HepG2 (cell line): Measurements from ENCODE around the gene BCL6. TPM values are rescaled to one million over a fixed set of nuclear protein-coding genes. Genes with fewer than 3 reads are reported as not detected.

Source experiments
- AKAP8 ChIP-seq: sonication (generic); formaldehyde crosslinking; IDR thresholded peaks from 2 replicates; pipeline ENCODE4 v1.5.1; 2020; ENCODE audit warnings: mild to moderate bottlenecking, missing genetic modification reagents
- CSRNP1 ChIP-seq: sonication (generic); formaldehyde crosslinking; IDR thresholded peaks from 2 replicates; pipeline ENCODE4 v1.8.1; 2023; ENCODE audit warnings: mild to moderate bottlenecking, missing genetic modification reagents
- GABPA ChIP-seq, 2 experiments: IDR thresholded peaks; 2 replicates each; pipeline ENCODE4 v1.6.1; 2011 to 2016; ENCODE audit warnings: low read depth in 2 of 2, low read length in 1 of 2, missing biosample characterization in 1 of 2, missing genetic modification characterization in 1 of 2
- GZF1 ChIP-seq: sonication (generic); formaldehyde crosslinking; IDR thresholded peaks from 2 replicates; pipeline ENCODE4 v1.5.1; 2020; ENCODE audit warnings: mild to moderate bottlenecking, missing genetic modification reagents
- KDM2A ChIP-seq: sonication (generic); formaldehyde crosslinking; IDR thresholded peaks from 2 replicates; pipeline ENCODE4 v1.4.0; 2020; ENCODE audit warnings: low read depth, missing genetic modification reagents, borderline replicate concordance
- KDM5A ChIP-seq: fragments of 200-600 bp; sonication (generic); IDR thresholded peaks from 2 replicates; pipeline ENCODE4 v1.7.0; 2018; ENCODE audit warnings: antibody characterized with exemption, mild to moderate bottlenecking, low read length, borderline replicate concordance
- PATZ1 ChIP-seq: sonication (generic); formaldehyde crosslinking; IDR thresholded peaks from 2 replicates; pipeline ENCODE4 v1.4.0; 2020; ENCODE audit warnings: missing genetic modification reagents
- PHF8 ChIP-seq: sonication (generic); formaldehyde crosslinking; IDR thresholded peaks from 2 replicates; pipeline ENCODE4 v1.5.0; 2020; ENCODE audit warnings: missing genetic modification reagents
- PPARG ChIP-seq: conservative IDR thresholded peaks from 2 replicates; pipeline ENCODE4 v1.6.1; 2016; ENCODE audit warnings: missing biosample characterization, missing genetic modification reagents
- RARA ChIP-seq: IDR thresholded peaks from 2 replicates; pipeline ENCODE4 v1.6.1; 2016; ENCODE audit warnings: missing genetic modification reagents, missing compliant biosample characterization
- SNAPC2 ChIP-seq: sonication (generic); formaldehyde crosslinking; IDR thresholded peaks from 2 replicates; pipeline ENCODE4 v1.8.1; 2022; ENCODE audit warnings: mild to moderate bottlenecking, missing genetic modification reagents
- TFDP2 ChIP-seq: sonication (generic); formaldehyde crosslinking; IDR thresholded peaks from 2 replicates; pipeline ENCODE4 v1.4.0; 2020; ENCODE audit warnings: missing genetic modification reagents
- THAP8 ChIP-seq: sonication (generic); formaldehyde crosslinking; IDR thresholded peaks from 2 replicates; pipeline ENCODE4 v1.5.1; 2020; ENCODE audit warnings: missing genetic modification reagents, mild to moderate bottlenecking, borderline replicate concordance
- UBTF ChIP-seq: sonication (generic); formaldehyde crosslinking; IDR thresholded peaks from 2 replicates; pipeline ENCODE4 v1.4.0; 2020; ENCODE audit warnings: mild to moderate bottlenecking, missing genetic modification reagents
- ZBTB21 ChIP-seq: sonication (generic); formaldehyde crosslinking; IDR thresholded peaks from 2 replicates; pipeline ENCODE4 v1.4.0; 2020; ENCODE audit warnings: missing genetic modification reagents
- ZNF235 ChIP-seq: sonication (generic); formaldehyde crosslinking; IDR thresholded peaks from 2 replicates; pipeline ENCODE4 v1.8.1; 2023; ENCODE audit warnings: mild to moderate bottlenecking, missing genetic modification reagents, borderline replicate concordance
- ZNF546 ChIP-seq: sonication (generic); formaldehyde crosslinking; conservative IDR thresholded peaks from 2 replicates; pipeline ENCODE4 v1.8.1; 2023; ENCODE audit warnings: mild to moderate bottlenecking, missing genetic modification reagents
- ZNF556 ChIP-seq: sonication (generic); formaldehyde crosslinking; IDR thresholded peaks from 2 replicates; pipeline ENCODE4 v1.4.0; 2020; ENCODE audit warnings: mild to moderate bottlenecking, missing genetic modification reagents, borderline replicate concordance
- ZNF615 ChIP-seq: sonication (generic); formaldehyde crosslinking; IDR thresholded peaks from 2 replicates; pipeline ENCODE4 v1.5.0; 2020; ENCODE audit warnings: mild to moderate bottlenecking, missing genetic modification reagents, borderline replicate concordance
- ZNF660 ChIP-seq: sonication (generic); formaldehyde crosslinking; IDR thresholded peaks from 2 replicates; pipeline ENCODE4 v1.5.1; 2020; ENCODE audit warnings: mild to moderate bottlenecking, low read depth, missing genetic modification reagents, borderline replicate concordance
- ZNF768 ChIP-seq: sonication (generic); formaldehyde crosslinking; IDR thresholded peaks from 2 replicates; pipeline ENCODE4 v1.4.0; 2020; ENCODE audit warnings: missing genetic modification reagents
- ZSCAN9 ChIP-seq: IDR thresholded peaks from 2 replicates; pipeline ENCODE4 v1.6.1; 2016; ENCODE audit warnings: borderline replicate concordance
- polyA plus RNA-seq, 8 experiments: library from polyadenylated mRNA; depleted of rRNA in 3 of 8; stranded (reverse) in 7 of 8; unstranded in 1 of 8; fragments of >200 nt; fragmentation: Illumina TruSeq in 4 of 8; extraction: Trizol in 4 of 8; gene quantifications; 2 replicates each; pipeline versions ENCODE4 v1.2.1 to v1.2.3, GENCODE V29; 2011 to 2016; ENCODE audit warnings: low read depth in 4 of 8, missing spikeins in 1 of 8, mixed read lengths in 1 of 8; ENCODE audit not compliant: insufficient read depth in 1 of 8
- total RNA-seq, 5 experiments: library from RNA; depleted of rRNA; stranded (reverse); fragments of >200 nt; fragmentation: Illumina TruSeq; extraction: Trizol; gene quantifications; 2 replicates each; pipeline ENCODE4 v1.2.3, GENCODE V29; 2016; ENCODE audit warnings: low read depth in 1 of 5

BCL6 gene
- total and polyA plus RNA-seq, 2 of the 13 experiments (the other 11 are each of a cell fraction or from before 2014, with no cell fraction given), result 21.2 to 53.7 TPM

- peak; percentile 32; the same call in 1 of the 2 replicates for TF ChIP-seq RARA (CRISPR knock-in tag)
- no peak for TF ChIP-seq THAP8
- 0 out of 2 replicates have a peak, but pooled peaks have one; percentile 47 for TF ChIP-seq PPARG (CRISPR knock-in tag)
- 0 out of 2 replicates have a peak, but pooled peaks have one; percentile 29 for TF ChIP-seq PHF8 (CRISPR knock-in tag)
- no peak for TF ChIP-seq GABPA (IDR thresholded peaks at IDR 0.05; ENCODE audit: low read depth, low read length)
- no peak for TF ChIP-seq GABPA (CRISPR knock-in tag; IDR thresholded peaks at IDR 0.05; ENCODE audit: low read depth)
- peak; percentile 40; the same call in 1 of the 2 replicates for TF ChIP-seq ZSCAN9 (CRISPR knock-in tag)
- TF ChIP-seq KDM2A (CRISPR knock-in tag), result peak; percentile 44; the same call in 1 of the 2 replicates
- no peak for TF ChIP-seq KDM5A
- TF ChIP-seq TFDP2 (CRISPR knock-in tag), result peak; percentile 23; the same call in 1 of the 2 replicates
- TF ChIP-seq ZNF556 (CRISPR knock-in tag), result 0 out of 2 replicates have a peak, but pooled peaks have one; percentile 4
- 0 out of 2 replicates have a peak, but pooled peaks have one; percentile 50 for TF ChIP-seq CSRNP1 (CRISPR knock-in tag)
- TF ChIP-seq ZNF615, result no peak
- TF ChIP-seq ZNF235 (CRISPR knock-in tag), result no peak
- no peak for TF ChIP-seq ZNF546 (CRISPR knock-in tag)
- TF ChIP-seq UBTF (CRISPR knock-in tag), result peak; percentile 52
- TF ChIP-seq ZBTB21, result no peak
- no peak for TF ChIP-seq AKAP8 (CRISPR knock-in tag)
- TF ChIP-seq GZF1, result no peak
- no peak for TF ChIP-seq SNAPC2
- TF ChIP-seq PATZ1 (CRISPR knock-in tag), result 0 out of 2 replicates have a peak, but pooled peaks have one; percentile 42
- no peak for TF ChIP-seq ZNF768
- TF ChIP-seq ZNF660, result no peak
Observed at GRCh38 chr3:187750006-187750512, 4.8 kb upstream of the BCL6 start (continued).
